ENCODE results near the gene SCD5. TPM values are rescaled to one million over a fixed set of nuclear protein-coding genes. Genes with fewer than 3 reads are reported as not detected.

The SCD5 gene
- total and polyA plus RNA-seq, 3 donors from 2014 or later = 76.4 to 161 (median 149) TPM

DNA sequence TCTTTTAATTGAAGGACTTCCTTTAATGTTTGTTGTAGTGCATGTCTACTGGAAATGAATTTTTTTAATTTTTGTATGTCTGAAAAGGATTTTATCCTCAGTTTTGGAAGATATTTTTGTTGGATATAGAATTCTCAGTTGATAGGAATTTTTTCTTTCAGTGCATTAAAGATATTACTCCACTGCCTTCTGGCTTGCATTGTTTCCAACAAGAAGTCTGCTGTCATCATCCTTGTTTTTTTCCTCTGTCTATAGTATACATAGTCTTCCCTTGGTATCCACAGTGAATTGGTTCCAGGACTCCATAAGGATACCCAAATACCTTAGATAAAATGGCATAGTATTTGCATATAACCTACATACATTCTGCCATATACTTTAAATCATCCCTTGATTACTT lies 33.5 kb downstream of the SCD5 start:
- no peaks in the 10 kb centered on the region for H3K9me3 ChIP-seq
- no peak overlapping the region for H3K4me3 ChIP-seq
- no peak overlapping the region for H3K27ac ChIP-seq
- no peak for DNase-seq
- intact Hi-C loops (cut with DNase I; ENCODE audit: low total_unique reads) = no loop called here
- TF ChIP-seq POLR2A (IDR thresholded peaks at IDR 0.05) = no peak
- TF ChIP-seq, protein P1, sequence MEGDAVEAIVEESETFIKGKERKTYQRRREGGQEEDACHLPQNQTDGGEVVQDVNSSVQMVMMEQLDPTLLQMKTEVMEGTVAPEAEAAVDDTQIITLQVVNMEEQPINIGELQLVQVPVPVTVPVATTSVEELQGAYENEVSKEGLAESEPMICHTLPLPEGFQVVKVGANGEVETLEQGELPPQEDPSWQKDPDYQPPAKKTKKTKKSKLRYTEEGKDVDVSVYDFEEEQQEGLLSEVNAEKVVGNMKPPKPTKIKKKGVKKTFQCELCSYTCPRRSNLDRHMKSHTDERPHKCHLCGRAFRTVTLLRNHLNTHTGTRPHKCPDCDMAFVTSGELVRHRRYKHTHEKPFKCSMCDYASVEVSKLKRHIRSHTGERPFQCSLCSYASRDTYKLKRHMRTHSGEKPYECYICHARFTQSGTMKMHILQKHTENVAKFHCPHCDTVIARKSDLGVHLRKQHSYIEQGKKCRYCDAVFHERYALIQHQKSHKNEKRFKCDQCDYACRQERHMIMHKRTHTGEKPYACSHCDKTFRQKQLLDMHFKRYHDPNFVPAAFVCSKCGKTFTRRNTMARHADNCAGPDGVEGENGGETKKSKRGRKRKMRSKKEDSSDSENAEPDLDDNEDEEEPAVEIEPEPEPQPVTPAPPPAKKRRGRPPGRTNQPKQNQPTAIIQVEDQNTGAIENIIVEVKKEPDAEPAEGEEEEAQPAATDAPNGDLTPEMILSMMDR (IDR thresholded peaks at IDR 0.05) = no peak
- no peaks in the 10 kb centered on the region for H3K36me3 ChIP-seq (ENCODE audit: low read depth, missing control alignments)
- H3K27me3 ChIP-seq = no peaks in the 10 kb centered on the region
- H3K4me1 ChIP-seq = no peaks in the 10 kb centered on the region

DNA sequence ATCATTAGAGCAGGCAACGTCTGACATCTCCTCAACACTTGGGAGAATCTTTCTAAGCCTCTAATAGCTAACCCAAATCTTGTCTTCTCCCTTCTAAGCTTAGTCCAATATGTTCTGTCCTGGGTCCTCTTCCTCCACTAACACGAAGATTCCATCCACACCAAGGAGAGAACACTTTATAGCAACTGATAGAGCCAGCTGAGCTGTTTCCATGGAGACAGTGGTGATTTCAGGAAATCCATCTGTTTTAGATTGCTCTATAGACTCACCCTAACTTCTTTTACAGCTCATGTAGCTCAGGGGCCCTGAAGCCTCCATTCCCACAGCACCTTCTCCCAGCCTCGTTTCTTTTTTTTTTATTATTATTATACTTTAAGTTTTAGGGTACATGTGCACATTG lies 37.4 kb downstream of the SCD5 start:
- 37 to 53% methylated on average over 3 of the region's 3 CpGs for WGBS, 2 donors
- no peaks in the 10 kb centered on the region for H3K9me3 ChIP-seq
- H3K4me3 ChIP-seq = no peak overlapping the region
- no peak for DNase-seq
- H3K4me1 ChIP-seq = no peaks in the 10 kb centered on the region
- no peaks in the 10 kb centered on the region for H3K36me3 ChIP-seq (ENCODE audit: low read depth, missing control alignments)
- TF ChIP-seq, protein P1 (IDR thresholded peaks at IDR 0.05) = no peak
- TF ChIP-seq POLR2A (IDR thresholded peaks at IDR 0.05) = no peak
- H3K27ac ChIP-seq = no peak overlapping the region
- intact Hi-C loops (cut with DNase I; ENCODE audit: low total_unique reads) = no loop called here
- H3K27me3 ChIP-seq = no peaks in the 10 kb centered on the region

DNA sequence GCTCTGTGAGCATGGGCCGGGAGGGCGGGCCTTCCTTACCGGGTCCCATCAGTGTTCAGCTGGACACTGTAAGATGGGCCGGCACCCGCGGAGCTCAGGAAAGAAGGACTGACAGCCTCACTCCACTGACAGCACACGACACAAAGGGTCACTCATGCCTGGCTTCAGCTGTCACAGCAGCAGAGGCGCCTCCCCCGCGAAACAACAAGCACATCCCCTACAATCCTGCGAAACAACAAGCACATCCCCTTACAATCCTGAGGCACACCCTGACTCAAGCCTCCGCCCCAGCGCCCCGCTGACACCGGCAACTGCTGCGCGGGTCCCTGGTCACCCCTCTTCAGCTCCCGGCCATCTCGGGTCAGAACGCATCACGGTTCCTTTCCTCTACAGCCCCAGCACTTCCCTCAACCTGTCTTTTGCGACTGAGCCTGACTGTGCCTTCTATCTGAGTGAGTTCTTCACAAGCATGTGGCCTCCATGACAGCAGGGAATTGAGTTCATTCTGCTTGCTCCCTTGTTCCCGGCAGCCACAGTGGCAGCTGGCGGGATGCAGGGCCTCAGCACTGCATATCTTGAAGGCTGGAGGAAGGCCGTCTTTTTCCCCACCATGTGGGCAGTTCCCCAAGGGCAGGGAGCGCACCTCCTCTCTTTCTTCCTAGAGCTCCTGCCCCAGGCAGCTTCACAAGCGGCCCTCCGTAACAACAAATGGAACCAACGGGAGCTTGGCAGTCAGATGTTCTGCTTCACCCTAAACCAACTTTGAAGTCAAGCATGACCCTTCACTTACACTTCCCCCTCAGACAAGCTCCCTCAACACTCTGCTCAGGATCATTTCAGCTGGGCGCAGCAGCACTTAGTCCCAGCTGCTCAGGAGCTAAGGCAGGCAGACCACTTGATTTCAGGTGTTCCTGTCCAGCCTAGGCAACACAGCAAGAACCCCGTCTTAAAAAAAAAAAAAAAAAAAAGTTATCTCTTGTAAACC lies 39.6 kb downstream of the SCD5 start:
- intact Hi-C loops (cut with DNase I; ENCODE audit: low total_unique reads) = no loop called here
- 72 to 86% methylated on average over 31 of the region's 31 CpGs for WGBS, 2 donors
- Histone ChIP-seq H3K9me3 (no peaks in the 10 kb centered on the region), H3K36me3 (ENCODE audit: low read depth, missing control alignments) (no peaks in the 10 kb centered on the region), H3K27me3 (no peaks in the 10 kb centered on the region), H3K27ac (no peak overlapping the region), H3K4me3 (no peak overlapping the region), H3K4me1 (peaks cover 9% of the 10 kb centered on the region)
- DNase-seq = no peak
- TF ChIP-seq, protein P1 (IDR thresholded peaks at IDR 0.05) = no peak
- no peak for TF ChIP-seq POLR2A (IDR thresholded peaks at IDR 0.05)

DNA sequence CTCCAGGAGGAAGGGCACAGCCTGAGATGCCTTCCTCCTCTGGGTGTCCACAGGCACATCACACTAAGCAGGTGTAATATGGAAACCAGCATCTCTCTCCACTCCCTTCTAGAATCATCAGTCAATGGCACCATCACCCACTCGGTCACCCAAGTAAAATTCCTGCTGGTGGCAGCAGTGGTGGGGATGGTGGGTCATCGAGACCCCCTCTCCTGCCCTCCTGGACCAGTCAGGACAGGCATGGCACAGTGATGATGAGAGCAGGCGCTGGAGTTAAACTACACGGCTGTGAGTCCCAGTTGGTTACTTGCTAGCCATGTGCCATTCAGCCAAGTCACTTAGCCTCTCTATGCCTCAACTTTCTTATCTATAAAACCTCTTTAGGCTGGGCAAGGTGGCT lies 42.5 kb downstream of the SCD5 start:
- intact Hi-C loops (cut with DNase I; ENCODE audit: low total_unique reads) = no loop called here
- H3K36me3 ChIP-seq (ENCODE audit: low read depth, missing control alignments) = no peaks in the 10 kb centered on the region
- peaks cover 32% of the 10 kb centered on the region for H3K4me1 ChIP-seq
- no peak for TF ChIP-seq POLR2A (IDR thresholded peaks at IDR 0.05)
- TF ChIP-seq, protein P1 (IDR thresholded peaks at IDR 0.05) = no peak
- 97 to 100% methylated on average over 4 of the region's 4 CpGs for WGBS, 2 donors
- H3K27me3 ChIP-seq = no peaks in the 10 kb centered on the region
- DNase-seq = no peak
- H3K4me3 ChIP-seq = no peak overlapping the region
- no peaks in the 10 kb centered on the region for H3K9me3 ChIP-seq
- H3K27ac ChIP-seq = no peak overlapping the region
